VCaP (cell line): Measurements from ENCODE around the gene COX7A2.

Experiments used
- H3K27ac ChIP-seq: fragments of 450-650 bp; 2 replicates; pipeline ENCODE4 v1.5.1; 2017
- TF ChIP-seq, protein P1 (sequence below): fragments of 450-650 bp; conservative IDR thresholded peaks from 2 replicates; pipeline ENCODE4 v1.5.1; 2017; ENCODE audit warnings: mild to moderate bottlenecking, moderate library complexity

The COX7A2 gene

DNA sequence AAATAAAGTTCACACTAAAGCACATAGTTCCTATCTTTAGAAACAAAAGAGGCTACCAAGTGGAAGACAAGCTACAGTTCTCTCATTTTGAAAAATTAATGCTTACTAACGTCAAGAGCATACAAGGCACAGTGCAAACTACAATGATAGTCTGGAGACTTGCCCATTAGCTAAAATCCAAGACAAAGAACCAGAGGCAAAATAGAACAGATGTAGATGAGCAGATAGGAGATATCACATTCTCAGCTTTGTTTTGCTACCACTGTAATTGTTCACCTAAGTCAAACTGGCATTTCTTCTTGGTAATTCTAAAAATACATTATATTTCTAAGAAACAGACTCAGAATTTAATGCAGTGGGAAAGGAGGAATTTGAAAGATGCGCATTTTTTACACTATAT is 35.8 kb upstream of the COX7A2 start:
- TF ChIP-seq, protein P1, sequence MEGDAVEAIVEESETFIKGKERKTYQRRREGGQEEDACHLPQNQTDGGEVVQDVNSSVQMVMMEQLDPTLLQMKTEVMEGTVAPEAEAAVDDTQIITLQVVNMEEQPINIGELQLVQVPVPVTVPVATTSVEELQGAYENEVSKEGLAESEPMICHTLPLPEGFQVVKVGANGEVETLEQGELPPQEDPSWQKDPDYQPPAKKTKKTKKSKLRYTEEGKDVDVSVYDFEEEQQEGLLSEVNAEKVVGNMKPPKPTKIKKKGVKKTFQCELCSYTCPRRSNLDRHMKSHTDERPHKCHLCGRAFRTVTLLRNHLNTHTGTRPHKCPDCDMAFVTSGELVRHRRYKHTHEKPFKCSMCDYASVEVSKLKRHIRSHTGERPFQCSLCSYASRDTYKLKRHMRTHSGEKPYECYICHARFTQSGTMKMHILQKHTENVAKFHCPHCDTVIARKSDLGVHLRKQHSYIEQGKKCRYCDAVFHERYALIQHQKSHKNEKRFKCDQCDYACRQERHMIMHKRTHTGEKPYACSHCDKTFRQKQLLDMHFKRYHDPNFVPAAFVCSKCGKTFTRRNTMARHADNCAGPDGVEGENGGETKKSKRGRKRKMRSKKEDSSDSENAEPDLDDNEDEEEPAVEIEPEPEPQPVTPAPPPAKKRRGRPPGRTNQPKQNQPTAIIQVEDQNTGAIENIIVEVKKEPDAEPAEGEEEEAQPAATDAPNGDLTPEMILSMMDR: no peak

GRCh38 chr6:75278474-75279077 is 35.0 kb upstream of the COX7A2 start:
- TF ChIP-seq, protein P1: no peak
- no peak overlapping the region for H3K27ac ChIP-seq

More for the DNA sequence above, 35.8 kb upstream of the COX7A2 start:
- H3K27ac ChIP-seq: no peak overlapping the region

- no peak overlapping the region for H3K27ac ChIP-seq
Observed at GRCh38 chr6:75275067-75275466, 31.5 kb upstream of the COX7A2 start.

GRCh38 chr6:75273009-75273408 is 29.4 kb upstream of the COX7A2 start:
- no peak overlapping the region for H3K27ac ChIP-seq

More at GRCh38 chr6:75275067-75275466, 31.5 kb upstream of the COX7A2 start:
- TF ChIP-seq, protein P1: no peak

DNA sequence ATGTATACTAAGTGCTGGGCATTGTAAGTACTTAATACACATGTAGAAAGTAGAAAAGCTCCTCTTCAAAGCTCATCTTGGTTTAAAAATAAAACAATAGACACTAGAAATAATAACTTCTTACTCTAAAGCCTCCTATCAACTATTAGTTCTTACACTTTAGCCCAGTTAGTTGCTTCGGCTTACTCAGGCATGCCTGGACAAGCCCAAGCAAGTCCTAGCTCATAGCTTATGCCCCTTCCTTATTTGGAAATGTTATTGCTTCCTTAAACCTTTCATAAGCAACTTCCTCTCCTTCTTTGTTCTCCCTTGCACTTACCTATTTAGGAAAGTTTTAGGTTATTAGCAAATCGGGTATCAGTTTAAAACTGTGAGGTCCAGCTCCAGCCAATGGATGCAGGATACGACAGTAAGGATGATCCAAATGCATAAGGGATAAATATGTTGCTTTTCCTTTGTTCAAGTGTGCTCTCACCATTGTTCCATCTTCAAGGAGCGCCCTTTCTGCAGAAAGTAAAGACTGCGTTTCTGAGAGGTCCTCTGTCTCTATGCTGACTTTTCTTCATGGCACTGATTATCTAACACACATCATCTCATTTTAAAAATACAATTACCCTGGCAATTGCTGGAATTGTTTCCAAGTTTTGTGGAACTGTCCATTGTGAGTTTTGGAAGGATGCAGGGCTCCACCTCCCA is 28.7 kb upstream of the COX7A2 start:
- H3K27ac ChIP-seq: no peak overlapping the region
- TF ChIP-seq, protein P1: no peak

More at GRCh38 chr6:75273009-75273408, 29.4 kb upstream of the COX7A2 start:
- TF ChIP-seq, protein P1: no peak

- no peak overlapping the region for H3K27ac ChIP-seq
- TF ChIP-seq, protein P1: no peak
Observed at GRCh38 chr6:75268988-75269354, 25.4 kb upstream of the COX7A2 start.

GRCh38 chr6:75268121-75268987 is 24.8 kb upstream of the COX7A2 start:
- TF ChIP-seq, protein P1: no peak
- H3K27ac ChIP-seq: peak overlapping the region; percentile 20; the same call in 1 of the 2 replicates
